ENCODE measurements around the gene EI24. TPM values are rescaled to one million over a fixed set of nuclear protein-coding genes. Genes with fewer than 3 reads are reported as not detected.
A peak's percentile ranks its signal among the peaks of the same experiment; 100 is the strongest.

Gene EI24
- total and polyA plus RNA-seq, 2 of the 4 experiments (the other 2 are of a cell fraction) = 89.7 to 95.9 TPM

- CTCF ChIA-PET = no interaction called here
- Histone ChIP-seq H3K36me3 (ENCODE audit: control insufficient read depth, insufficient read depth, low read length) (peaks cover 4% of the 10 kb centered on the region), H2AFZ (replicated peaks; ENCODE audit: low read length, poor library complexity) (no peak overlapping the region), H3K27me3 (ENCODE audit: control insufficient read depth, insufficient read depth, low read length) (no peaks in the 10 kb centered on the region), H2AK9ac (replicated peaks; ENCODE audit: low read depth, low read length, poor library complexity) (no peak overlapping the region), H3K14ac (replicated peaks; ENCODE audit: low read depth, low read length) (no peak overlapping the region), H3K4me3 (ENCODE audit: insufficient read depth, low read depth, low read length) (no peak overlapping the region), H3K4me1 (ENCODE audit: control insufficient read depth, insufficient read depth, low read length) (0 out of 2 replicates have a peak, but pooled peaks cover 2% of the 10 kb centered on the region), H2BK120ac (ENCODE audit: low read depth, low read length) (no peak overlapping the region), H2BK5ac (ENCODE audit: low read depth, low read length, poor library complexity, severe bottlenecking) (no peak overlapping the region), H3K4ac (ENCODE audit: low read depth, low read length) (no peak overlapping the region), H4K5ac (ENCODE audit: low read depth, low read length) (no peak overlapping the region), H2AK5ac (ENCODE audit: low read depth, low read length) (no peak overlapping the region), H3K4me2 (ENCODE audit: low read depth, low read length) (no peak overlapping the region), H3K23ac (ENCODE audit: low read depth, low read length) (no peak overlapping the region), H4K8ac (ENCODE audit: low read depth in 2 of 2, low read length in 2 of 2) (no peak overlapping the region), H4K91ac (ENCODE audit: insufficient read depth, low read depth, low read length) (no peak overlapping the region), H3K56ac (ENCODE audit: extremely low read depth, insufficient read depth, low read length) (no peak overlapping the region), H3K9me1 (ENCODE audit: insufficient read depth, low read length) (peaks cover 3% of the 10 kb centered on the region; the same call in 1 of the 2 replicates), H3K79me1 (ENCODE audit: low read depth in 1 of 2, low read length in 2 of 2) (peaks cover 0 to 14% of the 10 kb centered on the region in 2 experiments; a peak in 3 of 4 replicates), H2BK20ac (ENCODE audit: low read depth, low read length) (no peak overlapping the region), H3K9me3 (ENCODE audit: control insufficient read depth, insufficient read depth, low read length) (no peaks in the 10 kb centered on the region), H3K9ac (ENCODE audit: low read depth, low read length) (no peak overlapping the region), H2BK15ac (ENCODE audit: low read depth, low read length) (no peak overlapping the region), H4K20me1 (ENCODE audit: insufficient read depth, low read length) (no peaks in the 10 kb centered on the region), H3K18ac (ENCODE audit: low read depth, low read length) (no peak overlapping the region), H3K27ac (ENCODE audit: insufficient read depth, low read length) (no peak overlapping the region)
- POLR2A ChIA-PET (ENCODE audit: unreplicated experiment) = no interaction called here
- TF ChIP-seq RAD21 (IDR thresholded peaks at IDR 0.05; ENCODE audit: low read length) (no peak), NFE2L2 (IDR thresholded peaks at IDR 0.05; ENCODE audit: low read depth, low read length) (no peak), MXI1 (IDR thresholded peaks at IDR 0.05; ENCODE audit: borderline replicate concordance, low read depth, low read length) (no peak), USF2 (IDR thresholded peaks at IDR 0.05; ENCODE audit: low read depth, low read length) (no peak), RCOR1 (IDR thresholded peaks at IDR 0.05; ENCODE audit: insufficient replicate concordance, low read length) (no peak), CEBPB (IDR thresholded peaks at IDR 0.05; ENCODE audit: low read depth, low read length) (no peak), MAZ (IDR thresholded peaks at IDR 0.05; ENCODE audit: borderline replicate concordance, low read depth, low read length) (no peak)
- no TSS peak for BruUV-seq (replicated peaks)
- DNase-seq = peak; percentile 23
- no peak for ATAC-seq (ENCODE audit: low read depth)
- in situ Hi-C loops (cut with MboI; ENCODE audit: low sequenced_read_pairs) = loop anchor here (25.0 kb wide), 1 partner anchor 951 kb away; no protein-coding TSS in a partner anchor
- intact Hi-C loops (cut with micrococcal nuclease) = no loop called here
- dilution Hi-C loops (cut with HindIII; ENCODE audit: low sequenced_read_pairs, unreplicated experiment) = no loop called here
- WGBS, 2 experiments (ENCODE audit: extremely low coverage in 2 of 2, insufficient read length in 1 of 2) = no CpG with 5 or more reads among the region's 3 CpGs
Measured at GRCh38 chr11:125588505-125588904, 19.2 kb downstream of the EI24 start.

Measured in IMR-90 (cell line).